Measurements from ENCODE around the gene BEST2. TPM values are rescaled to one million over a fixed set of nuclear protein-coding genes. Genes with fewer than 3 reads are reported as not detected.

BEST2 gene
- total and polyA plus RNA-seq, 2 of the 4 experiments (the other 2 are of a cell fraction): not detected

GRCh38 chr19:12778017-12778904 is 26.7 kb downstream of the BEST2 start (continued):
- 0 out of 2 replicates have a peak, but pooled peaks have one; percentile 2 for TF ChIP-seq FOS (IDR thresholded peaks at IDR 0.05; ENCODE audit: low read depth, low read length)
- TF ChIP-seq RCOR1 (IDR thresholded peaks at IDR 0.05; ENCODE audit: insufficient replicate concordance, low read length): no peak
- peak; percentile 2; the same call in 1 of the 2 replicates for TF ChIP-seq NFE2L2 (IDR thresholded peaks at IDR 0.05; ENCODE audit: low read depth, low read length)

- Histone ChIP-seq H2AFZ (replicated peaks; ENCODE audit: low read length, poor library complexity) (peak overlapping the region; percentile 98), H3K23ac (ENCODE audit: low read depth, low read length) (peak overlapping the region; percentile 95; the same call in 1 of the 2 replicates), H3K9me3 (ENCODE audit: control insufficient read depth, insufficient read depth, low read length) (no peaks in the 10 kb centered on the region), H3K9me1 (ENCODE audit: insufficient read depth, low read length) (peaks cover 26% of the 10 kb centered on the region), H4K8ac (ENCODE audit: low read depth in 2 of 2, low read length in 2 of 2) (peak overlapping the region; percentile 98 to 99), H3K56ac (ENCODE audit: extremely low read depth, insufficient read depth, low read length) (peak overlapping the region; percentile 73), H3K36me3 (ENCODE audit: control insufficient read depth, insufficient read depth, low read length) (no peaks in the 10 kb centered on the region), H3K9ac (ENCODE audit: low read depth, low read length) (peak overlapping the region; percentile 56), H3K18ac (ENCODE audit: low read depth, low read length) (peak overlapping the region; percentile 87), H2AK5ac (ENCODE audit: low read depth, low read length) (peak overlapping the region; percentile 99), H3K4me3 (ENCODE audit: insufficient read depth, low read depth, low read length) (no peak overlapping the region; the same call in 1 of the 2 replicates), H2BK15ac (ENCODE audit: low read depth, low read length) (peak overlapping the region; percentile 91; the same call in 2 of the 3 replicates), H3K4ac (ENCODE audit: low read depth, low read length) (peak overlapping the region; percentile 99), H4K20me1 (ENCODE audit: insufficient read depth, low read length) (peaks cover 3% of the 10 kb centered on the region; the same call in 1 of the 2 replicates), H3K27me3 (ENCODE audit: control insufficient read depth, insufficient read depth, low read length) (no peaks in the 10 kb centered on the region), H3K27ac (ENCODE audit: insufficient read depth, low read length) (peak overlapping the region; percentile 82), H2BK5ac (ENCODE audit: low read depth, low read length, poor library complexity, severe bottlenecking) (peak overlapping the region; percentile 88), H4K91ac (ENCODE audit: insufficient read depth, low read depth, low read length) (peak overlapping the region; percentile 98), H4K5ac (ENCODE audit: low read depth, low read length) (peak overlapping the region; percentile 88), H2AK9ac (replicated peaks; ENCODE audit: low read depth, low read length, poor library complexity) (peak overlapping the region; percentile 98), H3K79me1 (ENCODE audit: low read depth in 1 of 2, low read length in 2 of 2) (peaks cover 0 to 47% of the 10 kb centered on the region in 2 experiments; a peak in 3 of 4 replicates), H3K4me2 (ENCODE audit: low read depth, low read length) (peak overlapping the region; percentile 84), H3K14ac (replicated peaks; ENCODE audit: low read depth, low read length) (peak overlapping the region; percentile 96), H2BK20ac (ENCODE audit: low read depth, low read length) (peak overlapping the region; percentile 28; the same call in 1 of the 2 replicates), H3K4me1 (ENCODE audit: control insufficient read depth, insufficient read depth, low read length) (peaks cover 33% of the 10 kb centered on the region), H2BK120ac (ENCODE audit: low read depth, low read length) (peak overlapping the region; percentile 95)
- intact Hi-C loops (cut with micrococcal nuclease) (no loop called here), in situ Hi-C loops (cut with MboI; ENCODE audit: low sequenced_read_pairs) (loop anchor here (25.0 kb wide), 1 partner anchor 1058 kb away; no protein-coding TSS in a partner anchor), dilution Hi-C loops (cut with HindIII; ENCODE audit: low sequenced_read_pairs, unreplicated experiment) (no loop called here)
- WGBS, 2 experiments (ENCODE audit: extremely low coverage in 2 of 2, insufficient read length in 1 of 2): no CpG with 5 or more reads among the region's 6 CpGs
- no TSS peak for BruUV-seq (replicated peaks)
- ChIA-PET CTCF (interaction anchor here (1.1 to 2.9 kb wide), 5 partner anchors 10 to 69 kb away, joined by 3 to 23 read pairs (median 10); no protein-coding TSS in a partner anchor), POLR2A (ENCODE audit: unreplicated experiment) (interaction anchor here (2.5 kb wide), 2 partner anchors 13 to 14 kb away, joined by 9 to 11 read pairs; partner anchors contain the start of gene JUNB)
- ATAC-seq (ENCODE audit: low read depth) (no peak), DNase-seq (no peak)
- no peak for TF ChIP-seq RAD21 (IDR thresholded peaks at IDR 0.05; ENCODE audit: low read length)
- TF ChIP-seq CHD1 (IDR thresholded peaks at IDR 0.05; ENCODE audit: low read depth, low read length): no peak
- TF ChIP-seq FOS (IDR thresholded peaks at IDR 0.05; ENCODE audit: low read depth, low read length): no peak
- no peak for TF ChIP-seq MAZ (IDR thresholded peaks at IDR 0.05; ENCODE audit: borderline replicate concordance, low read depth, low read length)
- TF ChIP-seq, protein P1, sequence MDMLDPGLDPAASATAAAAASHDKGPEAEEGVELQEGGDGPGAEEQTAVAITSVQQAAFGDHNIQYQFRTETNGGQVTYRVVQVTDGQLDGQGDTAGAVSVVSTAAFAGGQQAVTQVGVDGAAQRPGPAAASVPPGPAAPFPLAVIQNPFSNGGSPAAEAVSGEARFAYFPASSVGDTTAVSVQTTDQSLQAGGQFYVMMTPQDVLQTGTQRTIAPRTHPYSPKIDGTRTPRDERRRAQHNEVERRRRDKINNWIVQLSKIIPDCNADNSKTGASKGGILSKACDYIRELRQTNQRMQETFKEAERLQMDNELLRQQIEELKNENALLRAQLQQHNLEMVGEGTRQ (IDR thresholded peaks at IDR 0.05; ENCODE audit: low read depth, low read length): no peak
- no peak for TF ChIP-seq BHLHE40 (IDR thresholded peaks at IDR 0.05; ENCODE audit: low read depth, low read length)
- no peak for TF ChIP-seq RCOR1 (IDR thresholded peaks at IDR 0.05; ENCODE audit: insufficient replicate concordance, low read length)
- TF ChIP-seq CEBPB (IDR thresholded peaks at IDR 0.05; ENCODE audit: low read depth, low read length): no peak
- TF ChIP-seq POLR2A (IDR thresholded peaks at IDR 0.05; ENCODE audit: low read depth, low read length): no peak
- TF ChIP-seq MAFK (IDR thresholded peaks at IDR 0.05; ENCODE audit: low read depth, low read length): no peak
- TF ChIP-seq MXI1 (IDR thresholded peaks at IDR 0.05; ENCODE audit: borderline replicate concordance, low read depth, low read length): no peak
- TF ChIP-seq ELK1 (IDR thresholded peaks at IDR 0.05; ENCODE audit: borderline replicate concordance, low read depth, low read length): no peak
- TF ChIP-seq RFX5 (IDR thresholded peaks at IDR 0.05; ENCODE audit: low read depth, low read length): no peak
- no peak for TF ChIP-seq NFE2L2 (IDR thresholded peaks at IDR 0.05; ENCODE audit: low read depth, low read length)
These were observed 27.2 kb downstream of the BEST2 start for GRCh38 chr19:12778905-12779161.
